OCI-LY7 (cell line): ENCODE measurements around the gene ATXN1L. TPM values are rescaled to one million over a fixed set of nuclear protein-coding genes. Genes with fewer than 3 reads are reported as not detected.

Source experiments
- BruUV-seq: library from RNA; stranded (reverse); fragments of 400-500 nt; replicated peaks from 2 replicates; lab custom pipeline; 2021; lab: Mats Ljungman, UMichigan
- CTCF ChIA-PET: fragments of 300-600 bp; sonication (Branson Sonifier 250); formaldehyde crosslinking; loops from one replicate; lab custom pipeline; 2022; ENCODE audit warnings: antibody characterized with exemption; ENCODE audit not compliant: unreplicated experiment; lab: Charles Lee
- POLR2A ChIA-PET: fragments of 300-600 bp; sonication (Branson Sonifier 250); formaldehyde crosslinking; loops from one replicate; lab custom pipeline; 2022; ENCODE audit warnings: antibody characterized with exemption; lab: Charles Lee
- DNase-seq: peaks from one replicate; pipeline ENCODE4 v3.0.0-alpha.2; 2015; ENCODE audit warnings: low spot score
- H2AFZ ChIP-seq: fragments of 200-600 bp; sonication (generic), shearing (Covaris generic); 2 replicates; pipeline ENCODE4 v1.6.1; 2014; ENCODE audit warnings: mild to moderate bottlenecking, antibody characterized with exemption, low read length, moderate library complexity
- H3K27ac ChIP-seq: fragments of 200-600 bp; sonication (generic); 2 replicates; pipeline ENCODE4 v1.5.1; 2014; ENCODE audit warnings: mixed run types, low read depth, mild to moderate bottlenecking, moderate library complexity, low read length, inconsistent platforms; ENCODE audit not compliant: poor library complexity, severe bottlenecking
- H3K36me3 ChIP-seq: fragments of 200-600 bp; sonication (generic); 2 replicates; pipeline ENCODE4 v1.6.1; 2014; ENCODE audit warnings: mild to moderate bottlenecking, antibody characterized with exemption, low read length, moderate library complexity, mixed read lengths; ENCODE audit not compliant: insufficient read depth
- H3K4me1 ChIP-seq: fragments of 200-600 bp; sonication (generic); 2 replicates; pipeline ENCODE4 v1.5.1; 2014; ENCODE audit warnings: mild to moderate bottlenecking, low read length; ENCODE audit not compliant: insufficient read depth, poor library complexity, severe bottlenecking
- H3K4me2 ChIP-seq: fragments of 200-600 bp; sonication (generic); 2 replicates; pipeline ENCODE4 v1.6.1; 2014; ENCODE audit warnings: mild to moderate bottlenecking, low read length
- H3K4me3 ChIP-seq: fragments of 200-600 bp; sonication (generic); 2 replicates; pipeline ENCODE4 v1.5.1; 2014; ENCODE audit warnings: mild to moderate bottlenecking, low read depth, low read length; ENCODE audit not compliant: poor library complexity, severe bottlenecking
- H3K79me2 ChIP-seq: fragments of 200-600 bp; sonication (generic); 2 replicates; pipeline ENCODE4 v1.6.1; 2016; ENCODE audit warnings: low read depth, mild to moderate bottlenecking, low read length, moderate library complexity, mixed read lengths; ENCODE audit not compliant: insufficient read depth
- H3K9me2 ChIP-seq: fragments of 200-600 bp; sonication (generic); 2 replicates; pipeline ENCODE4 v1.6.1; 2016; ENCODE audit warnings: mild to moderate bottlenecking, low read length, mixed read lengths; ENCODE audit not compliant: insufficient read depth
- H3K9me3 ChIP-seq: fragments of 200-600 bp; sonication (generic); 2 replicates; pipeline ENCODE4 v1.6.1; 2014; ENCODE audit warnings: mild to moderate bottlenecking, mixed run types, low read length, mixed read lengths
- H4K20me1 ChIP-seq: fragments of 200-600 bp; sonication (generic); 2 replicates; pipeline ENCODE4 v1.6.1; 2014; ENCODE audit warnings: mild to moderate bottlenecking, antibody characterized with exemption, low read length, moderate library complexity, mixed read lengths; ENCODE audit not compliant: insufficient read depth
- CTCF ChIP-seq: fragments of 200-600 bp; sonication (generic); conservative IDR thresholded peaks from 2 replicates; pipeline ENCODE4 v1.5.1; 2014; ENCODE audit warnings: mild to moderate bottlenecking, antibody characterized with exemption, low read length, moderate library complexity, mixed read lengths
- EZH2phosphoT487 ChIP-seq: fragments of 200-600 bp; sonication (generic); IDR thresholded peaks from 2 replicates; pipeline ENCODE4 v1.6.1; 2018; ENCODE audit warnings: low read depth, borderline replicate concordance, mild to moderate bottlenecking, mixed run types, antibody characterized with exemption, low read length, moderate library complexity, mixed read lengths
- intact Hi-C: fragments of 100-400 bp; cut with micrococcal nuclease; formaldehyde crosslinking; loops from one replicate; pipeline ENCODE4 v1.10.0; 2022; ENCODE audit not compliant: unreplicated experiment
- total RNA-seq, 2 experiments: library from RNA; depleted of rRNA in 1 of 2; stranded (reverse); fragments of >200 nt in 1 of 2; shearing (Covaris generic) in 1 of 2; gene quantifications; 2 replicates each; pipeline ENCODE4 v1.2.3, GENCODE V29; 2014 to 2022

The ATXN1L gene
- total RNA-seq, 2 experiments from 2014 or later, result 12.5 to 19.5 TPM

GRCh38 chr16:71894229-71894920, 48.6 kb downstream of the ATXN1L start:
- Histone ChIP-seq H3K27ac (peak overlapping the region; percentile 73), H3K9me2 (no peaks in the 10 kb centered on the region), H3K4me2 (peak overlapping the region; percentile 79), H2AFZ (peak overlapping the region; percentile 78), H3K36me3 (peaks cover 14% of the 10 kb centered on the region), H4K20me1 (no peaks in the 10 kb centered on the region), H3K79me2 (peaks cover 40% of the 10 kb centered on the region), H3K4me3 (peak overlapping the region; percentile 95), H3K4me1 (peaks cover 25% of the 10 kb centered on the region), H3K9me3 (no peaks in the 10 kb centered on the region)
- ChIA-PET POLR2A (interaction anchor here (0.7 to 3.1 kb wide), 4 partner anchors 11 to 116 kb away, joined by 3 to 19 read pairs (median 3); partner anchors contain the start of gene ZNF821), CTCF (interaction anchor here (0.7 to 1.0 kb wide), 2 partner anchors 10 to 12 kb away, joined by 3 to 6 read pairs; no protein-coding TSS in a partner anchor)
- TF ChIP-seq EZH2phosphoT487 (no peak), CTCF (peak; percentile 41; the same call in 1 of the 2 replicates)
- TSS peak; percentile 92 for BruUV-seq
- peak; percentile 43 for DNase-seq
- intact Hi-C loops, result loop anchor here (2.0 kb wide), 1 partner anchor 86 kb away; the partner anchor contains the start of gene AP1G1

- peaks cover 30% of the 10 kb centered on the region for H3K4me1 ChIP-seq
- peak within 1 kb of the TSS; percentile 78 for H2AFZ ChIP-seq
- peak within 1 kb of the TSS; percentile 95 for H3K4me3 ChIP-seq
- no peaks in the 10 kb centered on the region for H4K20me1 ChIP-seq
- peak within 1 kb of the TSS; percentile 79 for H3K4me2 ChIP-seq
- no peak for TF ChIP-seq CTCF
- no peak for TF ChIP-seq EZH2phosphoT487
- POLR2A ChIA-PET, result interaction anchor here (0.7 to 3.1 kb wide), 4 partner anchors 10 to 115 kb away, joined by 3 to 19 read pairs (median 4); partner anchors contain the start of gene ZNF821
- peak within 1 kb of the TSS; percentile 73 for H3K27ac ChIP-seq
- CTCF ChIA-PET, result no interaction called here
- DNase-seq, result peak; percentile 99
- intact Hi-C loops, result loop anchor here (1.0 to 2.0 kb wide), 4 partner anchors 11 to 113 kb away; partner anchors contain the start of genes AP1G1, DHODH and ZNF821
- peaks cover 47% of the 10 kb centered on the region for H3K79me2 ChIP-seq
- no peaks in the 10 kb centered on the region for H3K9me2 ChIP-seq
- H3K36me3 ChIP-seq, result peaks cover 14% of the 10 kb centered on the region
- no peaks in the 10 kb centered on the region for H3K9me3 ChIP-seq
- no TSS peak for BruUV-seq
Observed at GRCh38 chr16:71894921-71895678, 49.3 kb downstream of the ATXN1L start, which contains the start of gene IST1. IST1 (plus strand) TSS chr16:71895531; CDS start chr16:71915641, 20,110 bp downstream.
